B cell (primary cell): ENCODE measurements around the gene FKBP10. TPM values are rescaled to one million over a fixed set of nuclear protein-coding genes. Genes with fewer than 3 reads are reported as not detected.

ENCODE experiments used
- ATAC-seq: fragments of 200-7000 bp; cut with Tn5 transposase; one replicate; pipeline ENCODE4 v1.10.0; 2021; ENCODE audit warnings: low read depth, mild to moderate bottlenecking, moderate number of reproducible peaks, moderate library complexity
- CTCF ChIA-PET: fragments of 350-600 bp; sonication (Branson Sonifier 250); formaldehyde crosslinking; loops from one replicate; lab custom pipeline; 2021; ENCODE audit warnings: antibody characterized with exemption, inconsistent platforms; lab: Charles Lee
- POLR2A ChIA-PET: fragments of 350-600 bp; sonication (Branson Sonifier 250); formaldehyde crosslinking; loops from one replicate; lab custom pipeline; 2021; ENCODE audit warnings: antibody characterized with exemption; lab: Charles Lee
- DNase-seq: peaks from one replicate; pipeline ENCODE4 v3.0.0; 2013
- H2AFZ ChIP-seq: 2 replicates; pipeline ENCODE4 v1.6.1; 2012; ENCODE audit warnings: mild to moderate bottlenecking, low read depth, low read length; ENCODE audit not compliant: insufficient read depth, poor library complexity, severe bottlenecking
- H3K27ac ChIP-seq, 2 donors: 1 replicate in 1 of 2; 2 replicates in 1 of 2; pipeline ENCODE4 v1.5.1; 2012 to 2013; ENCODE audit warnings: low read length in 2 of 2, mild to moderate bottlenecking in 2 of 2, moderate library complexity in 1 of 2
- H3K27me3 ChIP-seq, 4 experiments: fragments of 200-600 bp in 1 of 4; sonication (generic) in 1 of 4; replicated peaks in 1 of 4; 1 replicate in 2 of 4; 2 replicates in 2 of 4; pipeline versions ENCODE4 v1.6.1 to v1.7.0; 2013 to 2016; ENCODE audit warnings: low read length in 3 of 4, mild to moderate bottlenecking in 2 of 4, mixed read lengths in 1 of 4, moderate library complexity in 1 of 4; ENCODE audit not compliant: insufficient read depth in 4 of 4, control insufficient read depth in 3 of 4; ENCODE audit errors: control extremely low read depth in 1 of 4
- H3K36me3 ChIP-seq, 2 experiments: replicated peaks in 1 of 2; 1 replicate in 1 of 2; 2 replicates in 1 of 2; pipeline versions ENCODE4 v1.6.1 to v1.7.1; 2013; ENCODE audit warnings: low read length in 1 of 2; ENCODE audit not compliant: insufficient read depth in 2 of 2, control insufficient read depth in 1 of 2; ENCODE audit errors: control extremely low read depth in 1 of 2, extremely low read depth in 1 of 2
- H3K4me1 ChIP-seq, 2 donors: fragments of 200-600 bp in 1 of 2; sonication (generic) in 1 of 2; 1 replicate in 1 of 2; 2 replicates in 1 of 2; pipeline versions ENCODE4 v1.5.1 to v1.6.1; 2013 to 2017; ENCODE audit warnings: low read length in 2 of 2; ENCODE audit not compliant: control insufficient read depth in 2 of 2, insufficient read depth in 2 of 2
- H3K4me2 ChIP-seq: replicated peaks from 2 replicates; pipeline ENCODE3; 2012; ENCODE audit warnings: mild to moderate bottlenecking, low read depth, low read length; ENCODE audit not compliant: poor library complexity, severe bottlenecking
- H3K4me3 ChIP-seq, 5 experiments: fragments of 200-600 bp in 1 of 5; sonication (generic) in 1 of 5; 1 replicate in 3 of 5; 2 replicates in 2 of 5; pipeline versions ENCODE4 v1.5.1 to v1.7.0; 2011 to 2016; ENCODE audit warnings: low read length in 4 of 5, mild to moderate bottlenecking in 4 of 5, low read depth in 2 of 5, control low read depth in 1 of 5, moderate library complexity in 1 of 5; ENCODE audit not compliant: insufficient read depth in 1 of 5; ENCODE audit errors: control extremely low read depth in 1 of 5, extremely low read depth in 1 of 5
- H3K79me2 ChIP-seq: fragments of 200-600 bp; sonication (generic); one replicate; pipeline ENCODE4 v1.6.0; 2016; ENCODE audit warnings: low read length; ENCODE audit not compliant: control insufficient read depth, insufficient read depth
- H3K9ac ChIP-seq: fragments of 200-600 bp; sonication (generic); 2 replicates; pipeline ENCODE4 v1.6.1; 2017; ENCODE audit warnings: mild to moderate bottlenecking, low read length, moderate library complexity
- H3K9me3 ChIP-seq, 3 donors: one replicate each; pipeline versions ENCODE4 v1.6.1 to v1.7.1; 2013; ENCODE audit warnings: low read length in 2 of 3; ENCODE audit not compliant: control insufficient read depth in 2 of 3, insufficient read depth in 1 of 3; ENCODE audit errors: control extremely low read depth in 1 of 3
- H4K20me1 ChIP-seq: 2 replicates; pipeline ENCODE4 v1.6.0; 2012; ENCODE audit warnings: mild to moderate bottlenecking, low read length; ENCODE audit not compliant: insufficient read depth, control insufficient read depth, poor library complexity, severe bottlenecking
- H3K27ac Mint-ChIP-seq: one replicate; pipeline ENCODE4 v1.8.0; 2021; ENCODE audit warnings: mixed read lengths
- H3K27me3 Mint-ChIP-seq: one replicate; pipeline ENCODE4 v1.8.0; 2021; ENCODE audit warnings: mixed read lengths
- H3K4me1 Mint-ChIP-seq: one replicate; pipeline ENCODE4 v1.8.0; 2021; ENCODE audit warnings: mixed read lengths
- H3K4me3 Mint-ChIP-seq: one replicate; pipeline ENCODE4 v1.8.0; 2021; ENCODE audit warnings: mixed read lengths
- H3K9me3 Mint-ChIP-seq: one replicate; pipeline ENCODE4 v1.8.0; 2022; ENCODE audit warnings: mixed read lengths; ENCODE audit not compliant: insufficient read depth
- EZH2 ChIP-seq: IDR thresholded peaks from 2 replicates; pipeline ENCODE4 v1.6.1; 2012; ENCODE audit warnings: borderline replicate concordance, low read depth, mild to moderate bottlenecking, moderate library complexity, low read length; ENCODE audit not compliant: insufficient read depth, poor library complexity, severe bottlenecking
- WGBS: methylation state at CpG from one replicate; pipeline ENCODE4 v1.1.5; 2013; ENCODE audit warnings: missing lambda C conversion rate; ENCODE audit not compliant: insufficient coverage; 5-methylcytosine and 5-hydroxymethylcytosine counted together
- intact Hi-C: fragments of 100-400 bp; cut with micrococcal nuclease; formaldehyde crosslinking; loops from one replicate; pipeline ENCODE4 v1.10.0; 2022
- polyA plus RNA-seq: library from polyadenylated mRNA; depleted of rRNA; stranded (reverse); fragments of >200 nt; gene quantifications from 2 replicates; pipeline ENCODE4 v1.2.3, GENCODE V29; 2012
- total RNA-seq, 2 donors: library from RNA; stranded (reverse); fragments of 120-200 nt in 1 of 2; gene quantifications; 1 replicate in 1 of 2; 2 replicates in 1 of 2; pipeline versions ENCODE4 v1.2.3 to v1.2.4, GENCODE V29; 2013 to 2022
- TF ChIP-seq, protein P1 (sequence below): fragments of 200-600 bp; IDR thresholded peaks from one replicate; pipeline ENCODE4 v1.8.0; 2022; ENCODE audit warnings: antibody characterized with exemption, mild to moderate bottlenecking

FKBP10 gene
- total and polyA plus RNA-seq, 2 donors (not counting 1 experiment from before 2014, with no cell fraction given): 0.21 to 0.34 TPM

DNA sequence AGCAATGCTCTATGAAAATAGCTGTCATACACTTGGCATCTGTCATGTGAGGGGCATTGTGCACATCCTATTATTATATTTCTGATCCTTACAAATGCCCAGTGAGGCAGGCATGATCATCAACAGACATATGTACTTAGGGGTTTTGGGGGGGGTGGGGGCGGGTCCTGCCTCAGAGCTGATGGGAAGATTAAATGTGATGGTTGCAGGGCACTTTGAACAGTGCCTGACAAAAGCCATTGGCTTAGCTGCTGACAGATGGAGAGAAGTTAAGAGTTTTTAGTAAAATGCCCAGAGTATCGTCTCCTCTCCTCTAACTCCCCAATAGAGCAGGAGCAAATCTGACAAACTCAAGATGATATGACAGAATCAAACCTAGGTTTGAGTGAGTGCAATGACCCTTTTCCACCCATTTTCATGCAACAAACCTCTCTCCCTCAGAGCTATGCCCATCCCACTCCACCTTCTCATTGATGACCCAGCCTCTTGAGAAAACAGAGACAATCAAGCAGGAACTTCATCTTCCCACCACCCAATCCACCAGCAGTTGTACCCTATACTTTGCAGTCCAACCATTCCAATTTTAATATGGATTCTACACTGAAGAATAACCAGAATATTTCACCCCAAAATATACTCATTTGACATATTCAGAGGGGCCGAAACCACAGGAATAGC, 47.6 kb downstream of the FKBP10 start:
- WGBS: 100% methylated on average over 2 of the region's 3 CpGs
- peaks cover 72% of the 10 kb centered on the region for H4K20me1 ChIP-seq
- H3K9me3 Mint-ChIP-seq: no peaks in the 10 kb centered on the region
- H3K4me2 ChIP-seq: no peak overlapping the region
- CTCF ChIA-PET: interaction anchor here (1.4 kb wide), 1 partner anchor 11 kb away, joined by 3 read pairs; no protein-coding TSS in a partner anchor
- H3K9me3 ChIP-seq: no peaks in the 10 kb centered on the region
- H3K4me1 Mint-ChIP-seq: peaks cover 21% of the 10 kb centered on the region
- H3K27me3 ChIP-seq: no peaks in the 10 kb centered on the region
- no peak for TF ChIP-seq EZH2
- TF ChIP-seq, protein P1, sequence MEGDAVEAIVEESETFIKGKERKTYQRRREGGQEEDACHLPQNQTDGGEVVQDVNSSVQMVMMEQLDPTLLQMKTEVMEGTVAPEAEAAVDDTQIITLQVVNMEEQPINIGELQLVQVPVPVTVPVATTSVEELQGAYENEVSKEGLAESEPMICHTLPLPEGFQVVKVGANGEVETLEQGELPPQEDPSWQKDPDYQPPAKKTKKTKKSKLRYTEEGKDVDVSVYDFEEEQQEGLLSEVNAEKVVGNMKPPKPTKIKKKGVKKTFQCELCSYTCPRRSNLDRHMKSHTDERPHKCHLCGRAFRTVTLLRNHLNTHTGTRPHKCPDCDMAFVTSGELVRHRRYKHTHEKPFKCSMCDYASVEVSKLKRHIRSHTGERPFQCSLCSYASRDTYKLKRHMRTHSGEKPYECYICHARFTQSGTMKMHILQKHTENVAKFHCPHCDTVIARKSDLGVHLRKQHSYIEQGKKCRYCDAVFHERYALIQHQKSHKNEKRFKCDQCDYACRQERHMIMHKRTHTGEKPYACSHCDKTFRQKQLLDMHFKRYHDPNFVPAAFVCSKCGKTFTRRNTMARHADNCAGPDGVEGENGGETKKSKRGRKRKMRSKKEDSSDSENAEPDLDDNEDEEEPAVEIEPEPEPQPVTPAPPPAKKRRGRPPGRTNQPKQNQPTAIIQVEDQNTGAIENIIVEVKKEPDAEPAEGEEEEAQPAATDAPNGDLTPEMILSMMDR: no peak
- H3K79me2 ChIP-seq: peaks cover 90% of the 10 kb centered on the region
- intact Hi-C loops: no loop called here
- POLR2A ChIA-PET: interaction anchor here (0.6 kb wide), 1 partner anchor 252 kb away, joined by 3 read pairs; the partner anchor contains the start of gene DHX58
- H3K9ac ChIP-seq: no peak overlapping the region
- no peak overlapping the region for H3K27ac ChIP-seq
- no peak overlapping the region for H3K27ac Mint-ChIP-seq
- DNase-seq (no peak), ATAC-seq (no peak)
- no peak overlapping the region for H2AFZ ChIP-seq
- H3K4me1 ChIP-seq: peaks cover 21 to 23% of the 10 kb centered on the region in 2 donors
- no peaks in the 10 kb centered on the region for H3K27me3 Mint-ChIP-seq
- no peak overlapping the region for H3K4me3 Mint-ChIP-seq
- H3K4me3 ChIP-seq: no peak overlapping the region
- H3K36me3 ChIP-seq: no peaks in the 10 kb centered on the region
